Karpas-422 (cell line): ENCODE data around the gene BRINP1. TPM values are rescaled to one million over a fixed set of nuclear protein-coding genes. Genes with fewer than 3 reads are reported as not detected.

Experiments
- DNase-seq: peaks from one replicate; pipeline ENCODE4 v3.0.0-alpha.2; 2015
- H2AFZ ChIP-seq: fragments of 200-600 bp; sonication (generic); 2 replicates; pipeline ENCODE4 v1.6.1; 2014; ENCODE audit warnings: antibody characterized with exemption, low read length, mixed read lengths
- H3K27ac ChIP-seq: fragments of 200-600 bp; sonication (generic); 2 replicates; pipeline ENCODE4 v1.5.1; 2014; ENCODE audit warnings: mild to moderate bottlenecking, low read length, moderate library complexity
- H3K27me3 ChIP-seq: fragments of 200-600 bp; sonication (generic); 2 replicates; pipeline ENCODE4 v1.6.1; 2014; ENCODE audit warnings: low read length, mixed read lengths
- H3K36me3 ChIP-seq: fragments of 200-600 bp; sonication (generic); 2 replicates; pipeline ENCODE4 v1.6.1; 2014; ENCODE audit warnings: low read length, mixed read lengths; ENCODE audit not compliant: insufficient read depth
- H3K4me1 ChIP-seq: fragments of 200-600 bp; sonication (generic); 2 replicates; pipeline ENCODE4 v1.6.1; 2014; ENCODE audit warnings: mild to moderate bottlenecking, low read length, mixed read lengths
- H3K4me2 ChIP-seq: fragments of 200-600 bp; sonication (generic); 2 replicates; pipeline ENCODE4 v1.6.1; 2014; ENCODE audit warnings: low read length, low read depth, mild to moderate bottlenecking; ENCODE audit not compliant: poor library complexity, severe bottlenecking
- H3K4me3 ChIP-seq: fragments of 200-600 bp; sonication (generic); 2 replicates; pipeline ENCODE4 v1.5.1; 2014; ENCODE audit warnings: mild to moderate bottlenecking, antibody characterized with exemption, low read length, mixed read lengths
- H3K79me2 ChIP-seq: fragments of 200-600 bp; sonication (generic); 2 replicates; pipeline ENCODE4 v1.6.1; 2014; ENCODE audit warnings: mild to moderate bottlenecking, low read length, mixed read lengths
- H3K9ac ChIP-seq: fragments of 200-600 bp; sonication (generic); 2 replicates; pipeline ENCODE4 v1.6.0; 2014; ENCODE audit warnings: low read length
- H3K9me2 ChIP-seq: fragments of 200-600 bp; sonication (generic), shearing (Covaris generic); replicated peaks from 2 replicates; pipeline ENCODE4 v1.6.0; 2014; ENCODE audit warnings: mild to moderate bottlenecking, low read length, moderate library complexity; ENCODE audit not compliant: insufficient read depth
- H3K9me3 ChIP-seq: fragments of 300-700, 200-600 bp; sonication (generic); 2 replicates; pipeline ENCODE4 v1.6.1; 2014; ENCODE audit warnings: low read length, mixed read lengths
- H4K20me1 ChIP-seq: fragments of 200-600 bp; sonication (generic); 2 replicates; pipeline ENCODE4 v1.6.1; 2014; ENCODE audit warnings: mild to moderate bottlenecking, antibody characterized with exemption, low read length, low read depth; ENCODE audit not compliant: insufficient read depth
- total RNA-seq: library from RNA; depleted of rRNA; stranded (reverse); fragments of >200 nt; shearing (Covaris generic); gene quantifications from 2 replicates; pipeline ENCODE4 v1.2.3, GENCODE V29; 2014; ENCODE audit warnings: low replicate concordance; rRNA removed

Gene BRINP1, protein sequence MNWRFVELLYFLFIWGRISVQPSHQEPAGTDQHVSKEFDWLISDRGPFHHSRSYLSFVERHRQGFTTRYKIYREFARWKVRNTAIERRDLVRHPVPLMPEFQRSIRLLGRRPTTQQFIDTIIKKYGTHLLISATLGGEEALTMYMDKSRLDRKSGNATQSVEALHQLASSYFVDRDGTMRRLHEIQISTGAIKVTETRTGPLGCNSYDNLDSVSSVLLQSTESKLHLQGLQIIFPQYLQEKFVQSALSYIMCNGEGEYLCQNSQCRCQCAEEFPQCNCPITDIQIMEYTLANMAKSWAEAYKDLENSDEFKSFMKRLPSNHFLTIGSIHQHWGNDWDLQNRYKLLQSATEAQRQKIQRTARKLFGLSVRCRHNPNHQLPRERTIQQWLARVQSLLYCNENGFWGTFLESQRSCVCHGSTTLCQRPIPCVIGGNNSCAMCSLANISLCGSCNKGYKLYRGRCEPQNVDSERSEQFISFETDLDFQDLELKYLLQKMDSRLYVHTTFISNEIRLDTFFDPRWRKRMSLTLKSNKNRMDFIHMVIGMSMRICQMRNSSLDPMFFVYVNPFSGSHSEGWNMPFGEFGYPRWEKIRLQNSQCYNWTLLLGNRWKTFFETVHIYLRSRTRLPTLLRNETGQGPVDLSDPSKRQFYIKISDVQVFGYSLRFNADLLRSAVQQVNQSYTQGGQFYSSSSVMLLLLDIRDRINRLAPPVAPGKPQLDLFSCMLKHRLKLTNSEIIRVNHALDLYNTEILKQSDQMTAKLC
- not detected in 2 replicates for total RNA-seq

DNA sequence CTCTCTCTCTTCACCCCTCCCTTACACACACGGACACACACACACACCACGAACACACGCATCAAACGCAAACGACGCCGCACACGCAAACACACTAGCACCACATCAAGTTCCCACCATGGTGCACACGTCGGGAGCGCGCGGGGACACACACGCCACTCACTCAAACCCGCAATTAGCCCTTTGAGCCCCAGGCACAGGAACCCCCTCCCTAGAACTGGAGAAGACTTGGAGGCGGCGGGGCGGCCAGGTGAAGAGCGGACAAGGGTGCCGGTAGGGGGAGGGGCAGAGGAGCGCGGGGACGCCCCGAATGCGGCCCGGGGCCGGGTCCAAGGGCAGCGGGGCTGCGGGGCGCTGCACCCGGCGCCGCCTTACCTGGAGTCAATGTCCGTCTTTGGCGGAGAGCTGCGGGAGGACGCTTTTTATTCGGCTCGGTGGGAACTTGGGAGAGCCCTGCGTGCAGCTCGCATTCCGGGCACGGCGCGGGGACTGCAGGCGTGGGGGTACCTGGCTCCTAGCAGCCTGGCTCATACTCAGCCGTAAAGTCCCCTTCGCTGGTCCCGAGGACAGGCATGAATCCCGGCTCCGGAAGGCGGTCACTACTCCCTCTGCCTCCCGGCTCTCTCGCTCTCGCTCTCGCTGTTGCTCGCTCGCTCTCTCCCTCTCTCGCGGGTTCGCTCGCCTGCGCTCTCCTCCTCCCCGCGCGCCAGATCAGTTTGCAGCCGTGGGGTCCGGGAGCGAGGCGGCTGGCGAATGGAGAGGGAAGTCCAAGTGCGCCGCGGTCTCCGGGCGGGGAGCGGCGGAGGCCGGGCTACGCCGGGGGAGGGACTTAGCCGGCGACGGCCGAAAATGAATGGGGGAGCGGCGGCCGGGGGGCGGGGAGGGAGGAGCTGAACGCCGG is at the start of gene BRINP1:
Gene BRINP1 (minus strand): TSS at position 755 of the 901 bp plus-strand sequence. CDS start 56,080 bp downstream, outside the sequence.
- no peaks in the 10 kb centered on the region for H3K36me3 ChIP-seq
- H3K4me1 ChIP-seq, result no peaks in the 10 kb centered on the region
- no peak within 1 kb of the TSS for H3K27ac ChIP-seq
- no peak for DNase-seq
- no peaks in the 10 kb centered on the region for H3K9me3 ChIP-seq
- no peak within 1 kb of the TSS for H2AFZ ChIP-seq
- no peak within 1 kb of the TSS for H3K4me2 ChIP-seq
- no peaks in the 10 kb centered on the region for H3K9me2 ChIP-seq
- no peak within 1 kb of the TSS for H3K4me3 ChIP-seq
- no peaks in the 10 kb centered on the region for H3K79me2 ChIP-seq
- H3K9ac ChIP-seq, result no peak within 1 kb of the TSS
- no peaks in the 10 kb centered on the region for H4K20me1 ChIP-seq
- no peaks in the 10 kb centered on the region for H3K27me3 ChIP-seq

DNA sequence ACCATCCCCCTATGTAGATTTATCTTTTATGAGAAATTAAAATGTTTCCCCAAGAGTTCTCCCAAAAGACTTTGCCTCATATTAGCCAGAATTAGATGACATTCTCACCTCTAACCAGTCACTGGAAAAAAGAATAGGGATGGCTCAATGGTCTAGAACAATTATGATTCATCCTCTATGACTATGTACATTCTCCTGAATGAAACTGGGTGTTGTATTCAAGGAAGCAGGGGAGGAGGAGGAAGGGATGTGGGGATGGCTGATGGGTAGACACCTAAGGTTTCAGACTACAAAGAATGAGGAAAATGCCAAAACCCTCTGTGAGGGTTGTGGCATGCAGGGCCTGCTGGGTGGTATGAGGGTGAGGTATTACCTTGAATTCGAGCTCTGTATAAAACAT is 49.5 kb upstream of the BRINP1 start:
- Histone ChIP-seq H3K9me3 (no peaks in the 10 kb centered on the region), H3K27ac (no peak overlapping the region), H3K79me2 (no peaks in the 10 kb centered on the region), H3K36me3 (no peaks in the 10 kb centered on the region), H3K4me3 (no peak overlapping the region), H3K27me3 (no peaks in the 10 kb centered on the region), H2AFZ (no peak overlapping the region), H4K20me1 (no peaks in the 10 kb centered on the region), H3K4me1 (no peaks in the 10 kb centered on the region), H3K9ac (no peak overlapping the region), H3K9me2 (no peaks in the 10 kb centered on the region; the same call in 1 of the 2 replicates), H3K4me2 (no peak overlapping the region)
- DNase-seq, result no peak

DNA sequence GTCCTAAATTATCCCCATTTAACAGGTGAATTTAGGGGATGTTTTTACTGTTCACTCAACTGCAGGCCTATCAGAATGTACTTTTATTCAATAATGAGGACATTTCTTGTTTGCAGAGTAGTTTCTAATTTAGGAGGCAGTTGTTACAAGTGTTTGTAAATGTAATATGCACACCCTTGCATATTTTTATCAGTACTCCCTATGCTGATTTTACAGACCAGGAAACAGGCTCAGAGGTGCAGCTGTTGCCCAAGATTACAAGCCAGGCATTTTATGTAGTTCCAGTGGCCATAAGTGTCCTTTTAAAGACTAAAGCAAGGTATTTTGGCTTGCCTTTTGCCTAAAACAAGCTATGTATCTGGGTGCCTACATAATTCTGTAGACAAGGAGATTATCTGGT is 47.6 kb upstream of the BRINP1 start:
- no peaks in the 10 kb centered on the region for H3K9me3 ChIP-seq
- no peak overlapping the region for H2AFZ ChIP-seq
- H3K4me3 ChIP-seq, result no peak overlapping the region
- H3K9ac ChIP-seq, result no peak overlapping the region
- no peaks in the 10 kb centered on the region for H3K36me3 ChIP-seq
- no peak overlapping the region for H3K4me2 ChIP-seq
- H3K27me3 ChIP-seq, result no peaks in the 10 kb centered on the region
- H3K4me1 ChIP-seq, result no peaks in the 10 kb centered on the region
- no peaks in the 10 kb centered on the region; the same call in 1 of the 2 replicates for H3K9me2 ChIP-seq
- H3K27ac ChIP-seq, result no peak overlapping the region
- no peaks in the 10 kb centered on the region for H4K20me1 ChIP-seq
- no peaks in the 10 kb centered on the region for H3K79me2 ChIP-seq
- DNase-seq, result no peak

DNA sequence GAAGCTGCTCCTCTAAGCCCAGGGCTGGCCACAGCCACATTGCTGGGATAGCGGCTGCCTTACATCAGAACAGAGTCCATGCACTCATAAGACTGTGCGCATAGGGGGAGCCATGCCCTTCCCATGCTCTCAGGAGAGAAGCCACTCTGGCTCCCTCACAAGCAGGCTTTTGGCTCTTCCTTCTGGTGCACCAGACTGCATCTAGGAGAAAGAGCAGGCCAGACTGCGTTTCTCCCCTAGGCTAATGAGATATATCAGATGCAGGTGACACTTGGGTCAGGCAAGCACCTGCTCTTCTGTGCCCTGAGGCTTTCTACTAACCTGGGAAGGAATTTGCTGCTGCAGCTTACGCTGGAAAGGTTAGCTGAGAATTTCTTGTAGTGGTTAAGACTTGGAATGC is 43.2 kb upstream of the BRINP1 start:
- H3K36me3 ChIP-seq, result no peaks in the 10 kb centered on the region
- no peaks in the 10 kb centered on the region for H3K9me2 ChIP-seq
- no peak overlapping the region for H3K4me2 ChIP-seq
- no peaks in the 10 kb centered on the region for H4K20me1 ChIP-seq
- no peaks in the 10 kb centered on the region for H3K27me3 ChIP-seq
- H3K4me1 ChIP-seq, result no peaks in the 10 kb centered on the region
- H3K9me3 ChIP-seq, result no peaks in the 10 kb centered on the region
- no peak overlapping the region for H3K9ac ChIP-seq
- H3K4me3 ChIP-seq, result no peak overlapping the region
- H3K79me2 ChIP-seq, result no peaks in the 10 kb centered on the region
- DNase-seq, result no peak
- H3K27ac ChIP-seq, result no peak overlapping the region
- no peak overlapping the region for H2AFZ ChIP-seq

DNA sequence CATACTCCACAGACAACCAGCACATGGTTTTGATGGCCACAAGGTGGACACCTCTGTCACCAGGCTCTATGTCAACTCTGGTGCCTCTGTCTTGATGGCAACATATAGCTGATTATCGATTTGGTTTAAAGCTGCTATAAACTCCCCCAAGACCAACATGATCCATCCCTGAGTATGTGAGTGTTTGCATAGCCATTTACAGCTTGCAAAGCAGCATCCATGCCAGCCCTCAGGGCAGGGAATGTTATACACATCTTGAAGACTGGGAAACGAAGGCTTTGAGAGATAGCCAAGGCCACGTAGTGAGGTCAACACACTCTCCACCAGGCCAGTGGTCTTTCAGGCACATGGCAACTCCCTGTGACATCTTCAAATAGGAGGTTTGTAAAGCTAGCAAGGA is 40.3 kb upstream of the BRINP1 start:
- Histone ChIP-seq H3K36me3 (no peaks in the 10 kb centered on the region), H3K9me2 (no peaks in the 10 kb centered on the region), H2AFZ (no peak overlapping the region), H3K4me1 (no peaks in the 10 kb centered on the region), H3K4me3 (no peak overlapping the region), H3K27ac (no peak overlapping the region), H3K9me3 (no peaks in the 10 kb centered on the region), H4K20me1 (no peaks in the 10 kb centered on the region), H3K9ac (no peak overlapping the region), H3K79me2 (no peaks in the 10 kb centered on the region), H3K27me3 (no peaks in the 10 kb centered on the region), H3K4me2 (no peak overlapping the region)
- DNase-seq, result no peak

DNA sequence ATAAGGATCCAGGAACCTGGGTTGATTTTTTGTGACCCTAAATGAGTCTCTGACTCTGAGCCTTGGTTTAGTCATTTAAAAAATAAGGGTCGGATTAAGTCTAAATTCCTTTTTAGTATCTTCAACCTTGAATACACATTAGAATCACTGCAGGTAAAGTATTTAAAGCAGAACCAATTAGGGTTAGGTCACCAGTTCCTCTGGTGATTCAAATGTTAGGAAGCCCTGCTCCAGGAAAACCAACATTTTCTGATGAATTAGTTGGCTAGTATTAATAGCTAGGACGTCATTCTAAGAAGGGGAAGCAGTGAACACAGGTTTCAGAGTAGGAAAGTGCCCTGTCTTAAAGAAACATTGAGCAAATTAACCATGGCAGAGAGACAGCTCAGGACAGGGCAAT is 31.4 kb upstream of the BRINP1 start:
- H3K4me1 ChIP-seq, result no peaks in the 10 kb centered on the region
- H3K4me2 ChIP-seq, result no peak overlapping the region
- no peak overlapping the region for H3K9ac ChIP-seq
- no peak overlapping the region for H3K27ac ChIP-seq
- H3K36me3 ChIP-seq, result no peaks in the 10 kb centered on the region
- no peaks in the 10 kb centered on the region for H3K9me3 ChIP-seq
- H3K9me2 ChIP-seq, result no peaks in the 10 kb centered on the region
- no peak overlapping the region for H2AFZ ChIP-seq
- no peaks in the 10 kb centered on the region for H3K79me2 ChIP-seq
- no peak for DNase-seq
- H3K27me3 ChIP-seq, result no peaks in the 10 kb centered on the region
- no peak overlapping the region for H3K4me3 ChIP-seq
- no peaks in the 10 kb centered on the region for H4K20me1 ChIP-seq

DNA sequence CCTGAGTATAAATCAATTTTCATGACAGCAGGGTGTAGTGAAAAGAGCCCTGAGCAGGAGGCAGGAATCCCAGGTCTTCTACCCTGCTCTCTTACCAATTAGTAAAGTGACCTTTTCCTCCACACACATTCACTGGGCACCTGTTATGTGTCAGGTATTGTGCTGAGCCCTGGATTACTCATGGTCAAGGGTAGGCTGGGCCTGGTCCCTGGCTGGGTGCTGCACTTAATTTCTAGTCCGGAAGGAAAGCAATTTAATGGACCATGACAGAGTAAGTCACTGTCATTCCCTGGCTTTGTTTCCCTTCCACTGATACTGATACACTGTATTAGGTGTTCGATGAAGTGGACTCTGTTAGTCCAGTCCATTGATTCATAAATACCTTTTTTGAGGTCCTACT is 29.1 kb upstream of the BRINP1 start:
- H3K36me3 ChIP-seq, result no peaks in the 10 kb centered on the region
- no peak overlapping the region for H2AFZ ChIP-seq
- no peak for DNase-seq
- no peaks in the 10 kb centered on the region for H3K27me3 ChIP-seq
- no peaks in the 10 kb centered on the region for H4K20me1 ChIP-seq
- H3K9ac ChIP-seq, result no peak overlapping the region
- H3K9me2 ChIP-seq, result no peaks in the 10 kb centered on the region
- no peaks in the 10 kb centered on the region for H3K79me2 ChIP-seq
- no peak overlapping the region for H3K4me2 ChIP-seq
- no peaks in the 10 kb centered on the region for H3K9me3 ChIP-seq
- no peak overlapping the region for H3K27ac ChIP-seq
- H3K4me1 ChIP-seq, result no peaks in the 10 kb centered on the region
- no peak overlapping the region for H3K4me3 ChIP-seq

DNA sequence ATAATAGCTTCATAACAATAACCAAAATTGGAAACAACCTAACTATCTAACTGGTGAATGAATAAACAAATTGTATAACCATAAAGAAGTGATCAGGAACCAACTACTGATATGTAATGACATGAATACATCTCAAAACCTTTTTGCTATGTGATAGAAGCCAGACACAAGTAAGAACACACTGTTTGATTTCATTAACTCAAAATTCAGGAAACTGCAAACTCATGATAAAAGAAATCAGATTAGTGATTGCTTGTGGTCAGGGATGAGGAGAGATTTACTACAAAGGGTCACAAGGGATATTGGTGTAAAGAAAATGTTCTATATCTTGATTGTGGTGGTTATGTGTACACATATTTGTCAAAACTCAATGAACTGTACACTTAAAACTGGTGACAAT is 22.6 kb upstream of the BRINP1 start:
- H3K9me2 ChIP-seq, result no peaks in the 10 kb centered on the region
- H4K20me1 ChIP-seq, result no peaks in the 10 kb centered on the region
- no peak overlapping the region for H3K27ac ChIP-seq
- H3K79me2 ChIP-seq, result no peaks in the 10 kb centered on the region
- no peaks in the 10 kb centered on the region for H3K4me1 ChIP-seq
- H3K9me3 ChIP-seq, result no peaks in the 10 kb centered on the region
- no peak overlapping the region for H2AFZ ChIP-seq
- no peak for DNase-seq
- H3K4me2 ChIP-seq, result no peak overlapping the region
- no peak overlapping the region for H3K9ac ChIP-seq
- H3K27me3 ChIP-seq, result no peaks in the 10 kb centered on the region
- no peaks in the 10 kb centered on the region for H3K36me3 ChIP-seq
- no peak overlapping the region for H3K4me3 ChIP-seq
